HG02938 (cell line): ENCODE results near the gene XG.
"Not testable (repeated sequence)": the region's sequence is repeated elsewhere in the genome, so short reads cannot be mapped to it uniquely, and the experiment has no call there.

Experiments
- ATAC-seq: cut with Tn5 transposase; IDR thresholded peaks from one replicate; pipeline ENCODE4 v1.9.1; 2021; ENCODE audit warnings: mild to moderate bottlenecking, moderate library complexity; ENCODE audit not compliant: unreplicated experiment

The XG gene

DNA sequence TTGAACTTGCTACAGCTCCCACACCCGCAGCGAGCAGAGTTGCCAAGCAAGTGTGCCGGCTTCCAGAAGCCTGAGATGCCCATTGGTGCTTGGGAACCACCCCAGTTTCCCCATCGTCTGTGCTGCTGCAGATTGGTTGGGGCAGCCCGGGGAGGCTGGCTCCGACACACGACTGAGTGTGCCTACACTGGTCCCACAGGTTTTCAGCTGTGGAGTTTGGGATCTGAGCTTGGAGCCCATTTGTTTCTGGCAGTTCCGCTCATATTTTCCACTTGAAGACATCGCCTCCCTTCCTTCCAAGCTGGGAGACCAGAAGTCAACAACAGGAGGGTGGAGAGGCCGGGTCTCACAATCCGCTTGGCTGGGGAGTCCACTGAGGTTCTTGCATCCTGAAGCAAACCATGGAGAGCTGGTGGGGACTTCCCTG, at the start of gene XG:
XG (plus strand) TSS at position 167 of the 427 bp plus-strand sequence; CDS start at position 402, 235 bp downstream.
- not testable (repeated sequence) for ATAC-seq

- no peak for ATAC-seq
Measured at GRCh38 chrX:2703991-2704369, 47.9 kb upstream of the XG start.

DNA sequence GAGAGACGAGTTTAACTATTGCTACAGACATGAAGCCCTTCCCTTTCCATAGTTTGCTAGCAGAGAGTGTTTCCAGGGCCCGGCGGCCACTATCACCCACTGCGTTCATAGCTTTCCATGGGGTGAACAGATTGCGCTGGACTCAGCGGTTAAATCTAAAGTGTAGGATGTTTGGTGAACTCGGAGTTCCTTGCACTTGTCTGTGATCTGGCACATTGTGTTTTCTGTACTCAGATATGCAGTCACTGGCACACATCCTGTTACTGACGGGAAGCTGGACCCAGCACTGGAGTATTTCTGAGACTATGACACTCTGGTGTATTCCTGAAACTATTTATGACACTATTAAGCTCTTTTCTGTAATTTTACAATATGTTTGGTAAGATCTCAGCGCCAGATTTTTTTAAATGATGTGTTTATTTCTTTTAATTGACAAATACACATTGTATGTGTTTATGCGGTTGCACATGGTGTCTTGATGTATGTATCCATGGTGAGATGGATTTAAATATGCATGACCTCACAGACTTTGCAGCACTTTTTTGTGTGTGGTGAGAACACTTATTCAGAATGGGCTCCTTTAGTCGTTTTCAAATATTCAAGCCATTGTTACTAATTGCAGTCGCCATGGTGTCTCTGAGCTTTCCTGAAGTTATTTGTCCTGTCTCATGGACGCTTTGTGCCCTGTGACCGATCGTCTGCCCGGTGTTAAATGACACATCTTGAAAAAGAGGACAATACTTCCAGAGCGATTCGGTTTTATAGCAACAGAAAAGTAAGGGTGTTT, 46.6 kb upstream of the XG start:
- ATAC-seq, result no peak

DNA sequence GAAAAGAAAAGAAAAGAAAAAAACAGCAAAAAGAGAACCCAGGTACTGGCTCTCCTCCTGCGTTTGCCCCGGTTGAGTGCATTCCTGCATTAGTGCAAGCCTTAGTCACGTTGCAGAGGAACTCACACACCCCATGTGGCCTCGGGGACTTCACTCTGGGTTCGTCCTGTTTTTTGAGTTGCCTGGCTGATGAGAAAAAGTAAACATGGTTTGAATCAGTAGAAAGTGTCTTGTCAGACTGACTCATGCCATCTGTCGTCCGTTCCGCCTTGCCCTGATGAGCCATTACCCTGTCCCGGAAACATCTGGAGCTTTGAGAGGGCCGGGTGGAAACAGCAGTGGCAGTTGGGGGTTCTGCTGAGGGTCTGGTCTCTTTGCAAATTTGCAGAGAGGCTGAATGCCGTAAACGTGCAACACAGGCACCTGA, 44.5 kb upstream of the XG start:
- ATAC-seq, result peak; percentile 85

DNA sequence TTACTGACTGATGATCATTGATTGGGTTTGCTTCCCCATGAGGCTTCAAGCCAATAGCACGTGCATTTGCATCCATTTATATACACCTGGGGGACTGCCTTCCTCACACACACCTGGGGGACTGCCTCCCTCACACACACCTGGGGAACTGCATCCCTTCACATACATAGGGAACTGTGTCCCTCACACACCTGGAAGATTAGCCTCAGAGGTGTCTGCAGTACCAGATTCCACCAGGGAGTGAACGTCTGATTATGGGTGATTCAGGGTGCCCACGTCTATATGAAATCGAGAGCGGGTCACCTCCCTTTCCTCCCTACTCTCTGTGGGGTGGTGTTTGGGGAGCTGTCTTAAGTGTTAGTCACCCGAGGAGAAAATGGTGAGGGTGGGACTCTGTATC, 43.8 kb upstream of the XG start:
- no peak for ATAC-seq

DNA sequence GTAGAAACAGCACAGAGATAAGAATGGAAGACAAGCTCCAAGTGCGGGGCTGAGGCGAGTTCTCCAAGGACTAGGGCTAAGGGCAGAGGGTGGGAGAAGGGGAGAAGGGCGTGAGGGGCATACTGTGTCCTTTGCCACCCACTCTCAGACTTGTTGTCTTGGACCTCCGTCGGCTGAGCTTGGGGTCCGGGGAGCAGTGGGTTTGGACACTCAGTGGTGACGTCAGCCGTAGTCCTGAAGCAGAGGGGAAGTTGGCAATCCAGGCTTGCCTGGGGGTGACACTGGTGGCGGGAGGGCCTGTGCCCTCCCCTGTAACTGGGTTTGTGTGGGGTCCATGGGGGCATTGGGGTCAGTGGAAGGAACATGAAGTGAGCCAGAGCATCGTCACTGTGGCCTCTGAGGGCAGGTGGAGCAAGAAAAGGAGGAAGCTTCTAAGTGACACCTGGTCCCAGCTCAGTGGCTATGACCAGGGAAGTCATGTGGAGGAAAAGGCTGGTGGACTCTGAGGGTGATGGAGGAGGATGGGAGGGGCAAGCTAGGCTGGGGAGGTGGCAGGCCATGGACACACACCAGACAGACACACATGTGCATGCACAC, 43.1 kb upstream of the XG start:
- no peak for ATAC-seq

- ATAC-seq, result no peak
Measured at GRCh38 chrX:2709556-2709955, 42.3 kb upstream of the XG start.

- peak; percentile 32 for ATAC-seq
Measured at GRCh38 chrX:2710041-2710840, 41.6 kb upstream of the XG start.

DNA sequence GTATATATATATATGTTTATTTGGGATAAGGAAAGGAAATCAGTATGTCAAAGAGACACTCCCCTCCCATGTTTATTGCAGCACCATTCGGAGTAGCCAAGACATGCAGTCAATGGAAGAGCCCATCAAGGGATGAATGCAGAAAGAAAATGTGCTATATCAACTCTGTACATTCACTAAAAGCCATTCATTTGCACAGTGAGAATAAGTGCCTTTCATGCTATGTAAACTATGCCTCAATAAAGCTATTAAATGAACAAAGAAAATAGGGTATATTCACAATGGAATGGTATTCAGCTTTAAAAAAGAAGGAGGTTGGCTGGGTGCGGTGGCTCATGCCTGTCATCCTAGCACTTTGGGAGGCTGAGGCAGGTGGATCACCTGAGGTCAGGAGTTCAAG, 40.4 kb upstream of the XG start:
- ATAC-seq, result no peak

- ATAC-seq, result no peak
Measured at GRCh38 chrX:2712428-2712827, 39.4 kb upstream of the XG start.

- no peak for ATAC-seq
Measured at GRCh38 chrX:2712890-2713840, 38.7 kb upstream of the XG start.

- ATAC-seq, result no peak
Measured at GRCh38 chrX:2714551-2714950, 37.3 kb upstream of the XG start.

DNA sequence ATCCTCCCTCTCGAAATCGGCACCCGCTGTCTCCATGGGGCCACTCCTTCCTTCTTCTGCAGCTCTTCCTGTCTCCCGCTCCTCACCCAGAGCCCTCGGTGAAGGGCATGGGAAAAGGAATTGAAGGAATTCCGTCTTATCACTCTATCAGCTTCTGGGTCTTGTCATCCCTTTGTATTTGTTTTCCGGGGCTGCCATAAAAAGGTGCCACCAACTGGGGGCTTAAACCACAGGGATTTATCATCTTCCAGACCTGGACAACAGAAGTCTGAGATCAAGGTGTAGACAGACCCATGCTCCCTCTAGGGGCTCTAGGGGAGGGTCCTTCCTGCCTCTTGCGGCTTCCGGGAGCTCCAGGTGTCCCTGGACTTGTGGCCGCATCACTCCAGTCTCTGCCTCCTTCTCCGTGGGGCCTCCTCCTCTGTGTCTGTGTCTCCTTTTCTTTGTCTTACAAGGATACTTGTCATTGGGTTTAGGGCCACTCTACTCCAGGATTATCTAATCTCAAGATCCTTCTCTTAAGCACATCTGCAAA, 36.7 kb upstream of the XG start:
- no peak for ATAC-seq

DNA sequence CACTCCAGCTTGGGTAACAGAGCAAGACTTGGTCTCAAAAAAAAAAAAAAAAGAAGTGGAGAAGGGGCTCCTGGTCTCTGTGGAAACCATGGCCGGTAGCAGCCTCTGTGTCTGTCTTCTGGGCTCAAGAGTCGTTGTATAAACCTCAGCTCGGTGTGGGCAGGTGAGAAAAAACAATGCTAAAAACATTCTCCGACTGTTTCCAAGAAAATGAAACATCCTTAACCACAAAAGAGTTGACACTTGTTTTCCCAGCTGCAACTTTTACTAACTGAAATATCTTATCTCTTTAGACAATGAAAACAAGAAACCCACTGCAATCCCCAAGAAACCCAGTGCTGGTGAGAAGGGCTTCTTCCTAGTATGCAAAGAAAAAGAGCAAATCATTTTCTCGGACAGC, 34.5 kb upstream of the XG start:
- ATAC-seq, result no peak

DNA sequence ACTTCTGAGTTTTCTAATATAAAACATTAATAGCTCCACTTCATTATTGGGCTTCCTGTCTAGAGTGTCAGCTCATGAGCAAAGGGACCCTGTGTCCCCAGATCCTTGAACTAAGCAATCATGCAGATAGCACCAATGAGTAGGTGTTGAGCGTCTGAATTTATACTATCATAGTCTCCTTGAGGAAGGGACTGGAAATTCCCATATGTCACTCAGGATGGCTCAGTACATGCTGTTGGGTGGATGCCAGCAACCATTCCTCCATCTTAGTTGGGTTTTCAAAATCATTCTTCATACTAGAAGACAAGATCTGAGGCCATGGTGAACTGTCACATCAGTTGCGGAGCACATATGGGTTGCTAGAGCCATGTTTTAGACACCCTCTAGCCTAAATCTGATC, 33.0 kb upstream of the XG start:
- ATAC-seq, result no peak

GRCh38 chrX:2719774-2720447, 31.9 kb upstream of the XG start:
- no peak for ATAC-seq

GRCh38 chrX:2723286-2723879, 28.5 kb upstream of the XG start:
- no peak for ATAC-seq

GRCh38 chrX:2727264-2727663, 24.6 kb upstream of the XG start:
- ATAC-seq, result not testable (repeated sequence)

GRCh38 chrX:2732076-2732475, 19.8 kb upstream of the XG start:
- ATAC-seq, result no peak
